IPS-20b (cell line): ENCODE data around the gene SMYD4.

ENCODE experiments used
- H3K27ac ChIP-seq: one replicate; pipeline ENCODE4 v1.5.1; 2013; ENCODE audit warnings: low read length
- H3K27me3 ChIP-seq: 2 replicates; pipeline ENCODE4 v1.6.1; 2013; ENCODE audit warnings: mild to moderate bottlenecking, low read length, inconsistent platforms; ENCODE audit not compliant: insufficient read depth
- H3K36me3 ChIP-seq: 2 replicates; pipeline ENCODE4 v1.6.1; 2013; ENCODE audit warnings: low read depth, mild to moderate bottlenecking, inconsistent platforms, low read length, moderate library complexity; ENCODE audit not compliant: insufficient read depth
- H3K4me1 ChIP-seq: 2 replicates; pipeline ENCODE4 v1.6.1; 2013; ENCODE audit warnings: mild to moderate bottlenecking, control low read depth, inconsistent platforms, low read length, moderate library complexity; ENCODE audit not compliant: insufficient read depth
- H3K4me3 ChIP-seq: 2 replicates; pipeline ENCODE4 v1.5.1; 2013; ENCODE audit warnings: mild to moderate bottlenecking, low read length, inconsistent platforms
- H3K9ac ChIP-seq: 2 replicates; pipeline ENCODE4 v1.6.1; 2013; ENCODE audit warnings: low read depth, mild to moderate bottlenecking, inconsistent platforms, low read length, moderate library complexity
- H3K9me3 ChIP-seq: 2 replicates; pipeline ENCODE4 v1.6.1; 2013; ENCODE audit warnings: mild to moderate bottlenecking, low read depth, low read length, inconsistent platforms; ENCODE audit not compliant: insufficient read depth

SMYD4 gene

DNA sequence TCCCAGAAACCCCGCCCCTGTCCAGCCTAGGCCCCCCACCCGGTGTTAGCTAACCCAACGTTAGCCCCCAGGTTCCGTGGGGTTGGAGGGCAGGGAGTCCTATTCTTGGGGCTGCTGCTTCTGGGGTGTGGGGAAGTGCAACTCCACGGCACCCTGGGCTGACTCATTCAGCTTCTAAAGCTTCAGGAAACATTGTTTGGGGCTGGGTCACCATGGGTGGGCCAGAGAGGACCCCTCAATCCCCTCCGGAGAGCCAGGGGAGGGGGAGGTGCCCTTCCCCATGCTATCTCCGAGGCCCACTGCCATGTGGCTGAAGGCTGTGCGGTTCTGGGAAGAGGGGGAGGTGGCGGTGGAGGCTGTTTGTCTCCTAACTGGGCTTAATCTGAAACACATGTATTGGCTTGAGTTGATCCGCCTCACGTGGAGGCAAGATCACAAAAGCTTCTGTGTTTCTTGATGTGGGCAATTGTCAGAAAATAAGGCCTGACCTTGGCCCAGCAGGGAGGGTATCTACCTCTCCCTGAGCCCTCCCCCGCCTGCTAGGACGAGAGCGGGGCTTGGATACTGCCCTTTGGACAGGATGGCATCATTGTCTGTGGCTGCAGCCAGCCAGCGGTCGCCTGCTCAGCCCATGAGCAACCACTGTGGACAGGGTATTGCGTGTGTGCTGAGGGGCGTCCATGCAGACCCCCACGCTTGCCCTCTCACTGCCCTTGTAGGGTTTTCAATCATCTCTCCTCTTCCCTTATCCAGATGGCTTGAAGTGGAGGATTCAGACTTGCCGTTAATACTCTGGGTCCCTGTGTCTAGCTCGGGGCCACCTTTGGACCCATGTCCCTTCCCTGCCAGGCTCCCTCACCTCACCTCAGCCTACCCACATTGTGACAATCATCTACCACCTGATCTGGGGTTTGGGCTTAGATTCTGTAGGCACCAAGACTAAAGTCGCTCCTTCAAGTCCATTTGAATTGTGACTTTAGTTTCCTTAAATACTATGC lies 66.5 kb downstream of the SMYD4 start:
- Histone ChIP-seq H3K27ac (no peak overlapping the region), H3K4me3 (peak overlapping the region; percentile 54; the same call in 1 of the 2 replicates), H3K9me3 (no peaks in the 10 kb centered on the region), H3K4me1 (peaks cover 15% of the 10 kb centered on the region), H3K9ac (peak overlapping the region; percentile 53; the same call in 1 of the 2 replicates), H3K27me3 (no peaks in the 10 kb centered on the region), H3K36me3 (no peaks in the 10 kb centered on the region)

DNA sequence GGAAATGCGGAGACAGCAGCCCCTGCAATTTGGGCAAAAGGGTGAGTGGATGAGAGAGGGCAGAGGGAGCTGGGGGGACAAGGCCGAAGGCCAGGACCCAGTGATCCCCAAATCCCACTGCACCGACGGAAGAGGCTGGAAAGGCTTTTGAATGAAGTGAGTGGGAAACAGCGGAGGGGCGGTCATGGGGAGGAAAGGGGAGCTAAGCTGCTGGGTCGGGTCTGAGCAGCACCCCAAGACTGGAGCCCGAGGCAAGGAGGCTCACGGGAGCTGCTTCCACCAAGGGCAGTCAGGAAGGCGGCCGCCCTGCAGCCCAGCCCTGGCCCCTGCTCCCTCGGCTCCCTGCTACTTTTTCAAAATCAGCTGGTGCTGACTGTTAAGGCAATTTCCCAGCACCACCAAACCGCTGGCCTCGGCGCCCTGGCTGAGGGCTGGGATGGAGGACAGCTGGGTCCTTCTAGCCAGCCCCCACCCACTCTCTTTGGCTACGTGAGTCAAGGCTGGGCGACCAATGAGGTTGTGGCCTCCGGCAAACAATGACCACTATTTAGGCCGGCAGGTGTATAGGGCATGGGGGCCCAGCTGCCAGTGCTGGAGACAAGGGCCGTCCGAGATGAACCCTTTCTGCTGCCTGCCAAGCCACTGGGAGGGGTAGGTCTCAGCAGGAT lies 67.3 kb downstream of the SMYD4 start:
- Histone ChIP-seq H3K4me1 (peaks cover 15% of the 10 kb centered on the region), H3K4me3 (peak overlapping the region; percentile 54), H3K27ac (no peak overlapping the region), H3K27me3 (no peaks in the 10 kb centered on the region), H3K36me3 (no peaks in the 10 kb centered on the region), H3K9me3 (no peaks in the 10 kb centered on the region), H3K9ac (peak overlapping the region; percentile 53; the same call in 1 of the 2 replicates)

DNA sequence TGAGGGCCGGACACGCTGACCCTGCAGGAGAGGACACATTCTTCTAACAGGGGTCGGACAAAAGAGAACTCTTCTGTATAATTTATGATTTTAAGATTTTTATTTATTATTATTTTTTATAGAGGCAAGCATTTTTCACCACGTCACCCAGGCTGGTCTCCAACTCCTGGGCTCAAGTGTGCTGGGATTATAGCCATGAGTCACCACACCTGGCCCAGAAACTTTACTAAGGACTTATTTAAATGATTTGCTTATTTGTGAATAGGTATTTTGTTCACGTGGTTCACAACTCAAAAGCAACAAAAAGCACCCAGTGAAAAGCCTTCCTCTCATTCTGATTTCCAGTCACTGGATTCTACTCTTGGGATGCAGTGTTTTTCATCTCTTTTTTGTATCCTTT lies 70.2 kb downstream of the SMYD4 start:
- Histone ChIP-seq H3K4me3 (no peak overlapping the region), H3K9me3 (no peaks in the 10 kb centered on the region), H3K27me3 (no peaks in the 10 kb centered on the region), H3K36me3 (no peaks in the 10 kb centered on the region), H3K4me1 (peaks cover 15% of the 10 kb centered on the region), H3K27ac (no peak overlapping the region), H3K9ac (no peak overlapping the region)

DNA sequence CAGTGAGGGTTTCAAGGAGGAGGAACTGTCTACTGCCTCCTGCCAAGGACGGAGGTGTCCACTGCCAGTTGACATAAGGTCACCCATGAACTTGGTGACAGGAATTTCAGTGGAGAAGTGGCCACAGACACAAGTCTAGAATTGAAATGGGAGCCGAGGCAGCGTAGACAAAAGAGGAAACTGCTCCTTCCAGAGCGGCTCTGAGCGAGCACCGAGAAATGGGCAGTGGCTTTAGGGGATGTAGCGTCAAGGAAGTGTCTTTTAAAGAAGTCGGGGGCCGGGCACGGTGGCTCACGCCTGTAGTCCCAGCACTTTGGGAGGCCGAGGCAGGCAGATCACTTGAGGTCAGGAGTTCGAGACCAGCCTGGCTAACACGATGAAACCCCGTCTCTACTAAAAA lies 70.9 kb downstream of the SMYD4 start:
- no peak overlapping the region for H3K27ac ChIP-seq

DNA sequence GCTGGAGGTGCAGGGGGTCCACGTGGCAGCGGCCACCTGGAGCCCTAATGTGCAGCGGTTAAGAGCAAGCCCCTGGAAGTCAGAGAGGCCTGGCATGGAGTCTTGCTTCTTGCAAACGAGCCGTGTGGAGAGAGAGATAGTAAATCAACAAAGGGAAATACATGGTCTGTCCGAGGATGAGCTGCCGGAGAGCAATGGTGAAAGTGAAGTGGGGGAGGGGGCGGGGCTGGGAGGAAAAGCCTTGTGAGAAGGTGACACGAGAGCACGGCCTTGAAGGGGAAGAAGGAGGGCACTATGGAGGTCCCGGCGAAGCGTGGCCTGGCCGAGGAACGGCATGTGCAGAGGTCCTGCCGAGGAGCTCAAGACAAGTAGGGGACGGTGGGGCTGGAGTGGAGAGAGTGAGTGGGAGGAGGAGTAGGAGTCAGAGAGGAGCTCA lies 73.9 kb downstream of the SMYD4 start:
- Histone ChIP-seq H3K9ac (no peak overlapping the region), H3K9me3 (no peaks in the 10 kb centered on the region), H3K27me3 (no peaks in the 10 kb centered on the region; the same call in 1 of the 2 replicates), H3K27ac (no peak overlapping the region), H3K4me1 (no peaks in the 10 kb centered on the region; the same call in 1 of the 2 replicates), H3K36me3 (no peaks in the 10 kb centered on the region), H3K4me3 (no peak overlapping the region)

More for the DNA sequence above, 70.9 kb downstream of the SMYD4 start:
- H3K36me3 ChIP-seq: no peaks in the 10 kb centered on the region
- no peak overlapping the region for H3K4me3 ChIP-seq
- H3K27me3 ChIP-seq: no peaks in the 10 kb centered on the region; the same call in 1 of the 2 replicates
- H3K9me3 ChIP-seq: no peaks in the 10 kb centered on the region
- H3K9ac ChIP-seq: no peak overlapping the region
- H3K4me1 ChIP-seq: peaks cover 15% of the 10 kb centered on the region

DNA sequence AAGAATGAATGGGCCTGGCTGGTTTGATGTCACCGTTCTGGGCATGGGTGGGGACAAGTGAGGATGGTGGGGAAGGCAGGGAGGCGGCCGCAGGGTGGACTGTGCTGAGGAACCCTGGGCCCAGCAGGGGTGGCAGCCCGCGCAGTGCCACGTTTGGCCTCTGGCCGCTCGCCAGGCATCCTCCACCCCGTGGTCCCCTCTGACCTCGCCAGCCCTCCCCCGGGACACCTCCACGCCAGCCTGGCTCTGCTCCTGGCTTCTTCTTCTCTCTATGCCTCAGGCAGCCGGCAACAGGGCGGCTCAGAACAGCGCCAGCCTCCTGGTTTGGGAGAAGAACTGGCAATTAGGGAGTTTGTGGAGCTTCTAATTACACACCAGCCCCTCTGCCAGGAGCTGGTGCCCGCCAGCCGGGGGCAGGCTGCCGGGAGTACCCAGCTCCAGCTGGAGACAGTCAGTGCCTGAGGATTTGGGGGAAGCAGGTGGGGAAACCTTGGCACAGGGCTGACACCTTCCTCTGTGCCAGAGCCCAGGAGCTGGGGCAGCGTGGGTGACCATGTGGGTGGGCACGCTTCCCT lies 74.4 kb downstream of the SMYD4 start:
- H3K9me3 ChIP-seq: no peaks in the 10 kb centered on the region
- no peak overlapping the region for H3K4me3 ChIP-seq
- H3K4me1 ChIP-seq: no peaks in the 10 kb centered on the region; the same call in 1 of the 2 replicates
- H3K27ac ChIP-seq: no peak overlapping the region
- no peaks in the 10 kb centered on the region; the same call in 1 of the 2 replicates for H3K27me3 ChIP-seq
- no peak overlapping the region for H3K9ac ChIP-seq
- no peaks in the 10 kb centered on the region for H3K36me3 ChIP-seq

DNA sequence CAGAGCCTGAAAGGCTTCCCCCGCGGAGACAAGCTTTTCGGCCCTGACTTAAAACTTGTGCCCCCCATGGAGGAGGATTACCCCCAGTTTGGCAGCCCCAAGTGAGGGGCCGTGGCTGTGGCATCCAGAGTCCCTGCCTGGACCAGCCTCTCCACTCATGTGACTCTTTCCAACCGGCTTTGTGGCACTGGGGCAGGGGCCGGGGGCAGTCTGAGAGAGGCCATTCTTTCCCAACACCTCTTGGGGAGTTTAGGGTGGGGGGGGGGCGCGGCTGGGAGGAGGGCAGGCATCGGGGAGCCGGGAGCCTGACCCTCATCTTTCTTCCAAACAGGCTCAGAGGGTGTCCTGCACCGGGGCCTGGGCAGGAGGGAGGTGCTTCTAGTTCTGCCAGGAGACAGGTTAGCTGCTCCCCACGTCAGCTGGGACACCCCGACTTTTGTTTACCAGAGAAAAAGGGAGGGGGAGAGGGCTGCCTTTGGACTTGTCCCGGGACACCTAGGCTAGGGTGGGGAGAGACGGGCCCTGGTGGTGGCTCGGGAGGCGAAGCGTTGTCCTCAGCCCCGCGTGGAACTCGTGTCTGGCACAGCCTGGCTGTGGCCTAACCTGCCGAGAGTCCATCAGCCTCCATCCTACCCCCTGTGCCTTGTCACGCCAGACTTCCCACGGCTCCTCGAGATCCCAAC lies 75.1 kb downstream of the SMYD4 start:
- no peaks in the 10 kb centered on the region; the same call in 1 of the 2 replicates for H3K4me1 ChIP-seq
- H3K27me3 ChIP-seq: no peaks in the 10 kb centered on the region; the same call in 1 of the 2 replicates
- H3K27ac ChIP-seq: no peak overlapping the region
- H3K36me3 ChIP-seq: no peaks in the 10 kb centered on the region
- H3K9ac ChIP-seq: no peak overlapping the region
- H3K4me3 ChIP-seq: no peak overlapping the region
- no peaks in the 10 kb centered on the region for H3K9me3 ChIP-seq

DNA sequence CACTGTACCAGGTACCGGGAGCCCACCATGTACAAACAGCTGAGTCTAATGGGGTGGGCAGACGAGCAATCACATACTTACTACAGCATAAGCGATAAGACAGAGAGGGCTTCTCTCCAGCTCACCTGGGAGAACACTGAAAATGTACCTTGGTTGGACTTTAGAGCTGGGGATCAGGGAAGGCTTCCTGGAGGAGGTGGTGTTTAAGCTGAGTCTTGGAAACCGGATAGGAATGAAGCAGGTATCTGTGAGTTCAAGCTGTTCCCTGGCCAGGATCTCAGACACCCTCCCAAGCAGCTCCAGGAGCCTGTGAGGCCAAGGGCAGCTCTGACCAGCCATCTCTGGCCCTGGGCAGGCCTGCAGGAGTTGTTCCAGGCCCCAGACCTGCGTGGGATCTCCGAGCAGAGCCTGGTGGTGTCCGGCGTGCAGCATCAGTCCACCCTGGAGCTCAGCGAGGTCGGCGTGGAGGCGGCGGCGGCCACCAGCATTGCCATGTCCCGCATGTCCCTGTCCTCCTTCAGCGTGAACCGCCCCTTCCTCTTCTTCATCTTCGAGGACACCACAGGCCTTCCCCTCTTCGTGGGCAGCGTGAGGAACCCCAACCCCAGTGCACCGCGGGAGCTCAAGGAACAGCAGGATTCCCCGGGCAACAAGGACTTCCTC lies 75.8 kb downstream of the SMYD4 start:
- Histone ChIP-seq H3K9me3 (no peaks in the 10 kb centered on the region), H3K27ac (no peak overlapping the region), H3K4me1 (no peaks in the 10 kb centered on the region; the same call in 1 of the 2 replicates), H3K4me3 (no peak overlapping the region), H3K36me3 (no peaks in the 10 kb centered on the region), H3K27me3 (no peaks in the 10 kb centered on the region; the same call in 1 of the 2 replicates), H3K9ac (no peak overlapping the region)

DNA sequence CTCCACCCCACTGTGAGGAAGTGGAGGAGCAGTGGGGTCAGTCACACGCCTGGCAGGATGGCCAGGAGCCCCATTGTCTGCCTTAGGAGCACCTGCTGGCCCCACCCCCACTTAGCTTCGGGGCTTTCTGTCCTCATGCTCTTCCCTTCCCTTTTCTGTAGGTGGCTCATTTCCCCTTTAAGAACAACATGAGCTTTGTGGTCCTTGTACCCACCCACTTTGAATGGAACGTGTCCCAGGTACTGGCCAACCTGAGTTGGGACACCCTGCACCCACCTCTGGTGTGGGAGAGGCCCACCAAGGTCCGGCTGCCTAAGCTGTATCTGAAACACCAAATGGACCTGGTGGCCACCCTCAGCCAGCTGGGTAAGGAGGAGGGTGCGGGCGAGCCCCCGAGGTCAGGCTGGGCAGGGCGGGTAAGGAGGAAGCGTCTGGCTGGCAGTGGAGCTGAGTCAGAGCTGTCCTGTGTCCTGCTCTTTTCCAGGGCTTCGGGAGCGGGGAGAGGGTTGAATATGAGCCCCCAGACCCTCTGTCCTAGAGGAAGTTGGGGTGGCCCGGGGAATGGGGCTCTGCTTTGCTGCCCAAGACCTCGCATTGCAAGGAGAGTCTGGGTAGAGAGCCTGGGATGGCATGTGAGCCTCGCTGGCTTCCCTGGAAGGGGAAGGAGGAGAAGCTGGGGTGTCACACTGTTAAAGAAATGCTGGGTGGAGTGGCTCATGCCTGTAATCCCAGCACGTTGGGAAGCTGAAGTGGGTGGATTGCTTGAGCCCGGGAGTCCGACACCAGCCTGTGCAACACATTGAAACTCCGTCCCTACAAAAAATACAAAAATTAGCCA lies 77.1 kb downstream of the SMYD4 start:
- H3K4me1 ChIP-seq: no peaks in the 10 kb centered on the region; the same call in 1 of the 2 replicates
- H3K36me3 ChIP-seq: no peaks in the 10 kb centered on the region
- H3K27ac ChIP-seq: no peak overlapping the region
- no peaks in the 10 kb centered on the region for H3K9me3 ChIP-seq
- peak overlapping the region; percentile 32 for H3K9ac ChIP-seq
- H3K27me3 ChIP-seq: no peaks in the 10 kb centered on the region; the same call in 1 of the 2 replicates
- peak overlapping the region; percentile 44; the same call in 1 of the 2 replicates for H3K4me3 ChIP-seq

DNA sequence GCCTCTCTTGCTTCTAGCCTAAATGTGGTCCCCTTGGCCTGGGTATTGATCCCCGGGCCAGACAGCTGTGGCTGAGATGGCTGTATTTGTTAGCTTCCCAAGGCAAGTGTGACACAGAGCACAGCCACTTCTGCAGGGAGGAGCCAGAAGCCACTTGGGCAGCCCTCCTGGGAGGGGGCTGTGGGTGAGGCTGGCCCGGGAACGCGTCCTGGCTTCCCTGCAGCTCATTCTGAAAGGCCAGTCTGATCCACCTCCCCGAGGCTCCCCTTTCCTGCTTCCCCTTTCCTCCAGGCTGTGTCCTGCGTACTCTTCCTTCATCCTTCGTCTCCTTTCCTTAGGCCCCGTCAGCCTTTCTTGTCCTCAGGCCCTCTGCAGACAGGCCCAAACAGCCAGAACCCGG lies 79.1 kb downstream of the SMYD4 start:
- Histone ChIP-seq H3K4me1 (no peaks in the 10 kb centered on the region; the same call in 1 of the 2 replicates), H3K27ac (no peak overlapping the region), H3K27me3 (no peaks in the 10 kb centered on the region; the same call in 1 of the 2 replicates), H3K4me3 (no peak overlapping the region), H3K9ac (no peak overlapping the region), H3K36me3 (no peaks in the 10 kb centered on the region), H3K9me3 (no peaks in the 10 kb centered on the region)
